Measurements from ENCODE around the gene GCN1.
"Not testable (repeated sequence)": the region's sequence is repeated elsewhere in the genome, so short reads cannot be mapped to it uniquely, and the experiment has no call there.

Gene GCN1

GRCh38 chr12:120236809-120237208 lies 42.3 kb upstream of the GCN1 start:
- not testable (repeated sequence) for H3K9ac ChIP-seq (ENCODE audit: low read length); H3K27me3 ChIP-seq (ENCODE audit: control insufficient read depth, insufficient read depth, low read length); H3K27ac ChIP-seq (ENCODE audit: low read depth, low read length); H3K36me3 ChIP-seq (ENCODE audit: control insufficient read depth, insufficient read depth, low read length); H3K9me3 ChIP-seq (ENCODE audit: control insufficient read depth, insufficient read depth, low read depth, low read length); H3K4me3 ChIP-seq (ENCODE audit: low read depth, low read length)
- peaks cover 80% of the 10 kb centered on the region for H3K4me1 ChIP-seq (ENCODE audit: control insufficient read depth, insufficient read depth, low read length)

GRCh38 chr12:120235369-120236323 lies 41.1 kb upstream of the GCN1 start:
- Histone ChIP-seq H3K4me3 (ENCODE audit: low read depth, low read length) (no peak overlapping the region), H3K9ac (ENCODE audit: low read length) (peak overlapping the region; percentile 22), H3K27me3 (ENCODE audit: control insufficient read depth, insufficient read depth, low read length) (no peaks in the 10 kb centered on the region), H3K36me3 (ENCODE audit: control insufficient read depth, insufficient read depth, low read length) (no peaks in the 10 kb centered on the region), H3K9me3 (ENCODE audit: control insufficient read depth, insufficient read depth, low read depth, low read length) (no peaks in the 10 kb centered on the region), H3K27ac (ENCODE audit: low read depth, low read length) (no peak overlapping the region), H3K4me1 (ENCODE audit: control insufficient read depth, insufficient read depth, low read length) (peaks cover 80% of the 10 kb centered on the region)

- no peak overlapping the region for H3K4me3 ChIP-seq (ENCODE audit: low read depth, low read length)
- H3K4me1 ChIP-seq (ENCODE audit: control insufficient read depth, insufficient read depth, low read length), result peaks cover 77% of the 10 kb centered on the region
- peak overlapping the region; percentile 22 for H3K9ac ChIP-seq (ENCODE audit: low read length)
- H3K36me3 ChIP-seq (ENCODE audit: control insufficient read depth, insufficient read depth, low read length), result no peaks in the 10 kb centered on the region
- H3K9me3 ChIP-seq (ENCODE audit: control insufficient read depth, insufficient read depth, low read depth, low read length), result no peaks in the 10 kb centered on the region
- peak overlapping the region; percentile 98; the same call in 1 of the 2 replicates for H3K27ac ChIP-seq (ENCODE audit: low read depth, low read length)
- H3K27me3 ChIP-seq (ENCODE audit: control insufficient read depth, insufficient read depth, low read length), result no peaks in the 10 kb centered on the region
Measured at GRCh38 chr12:120234643-120235368, 40.3 kb upstream of the GCN1 start.

- H3K27me3 ChIP-seq (ENCODE audit: control insufficient read depth, insufficient read depth, low read length), result no peaks in the 10 kb centered on the region
- peak overlapping the region; percentile 98 for H3K27ac ChIP-seq (ENCODE audit: low read depth, low read length)
- H3K9ac ChIP-seq (ENCODE audit: low read length), result peak overlapping the region; percentile 97
- no peaks in the 10 kb centered on the region for H3K9me3 ChIP-seq (ENCODE audit: control insufficient read depth, insufficient read depth, low read depth, low read length)
- H3K4me1 ChIP-seq (ENCODE audit: control insufficient read depth, insufficient read depth, low read length), result peaks cover 88% of the 10 kb centered on the region
- peaks cover 5% of the 10 kb centered on the region for H3K36me3 ChIP-seq (ENCODE audit: control insufficient read depth, insufficient read depth, low read length)
- H3K4me3 ChIP-seq (ENCODE audit: low read depth, low read length), result peak overlapping the region; percentile 45
Measured at GRCh38 chr12:120231316-120232011, 36.9 kb upstream of the GCN1 start.

DNA sequence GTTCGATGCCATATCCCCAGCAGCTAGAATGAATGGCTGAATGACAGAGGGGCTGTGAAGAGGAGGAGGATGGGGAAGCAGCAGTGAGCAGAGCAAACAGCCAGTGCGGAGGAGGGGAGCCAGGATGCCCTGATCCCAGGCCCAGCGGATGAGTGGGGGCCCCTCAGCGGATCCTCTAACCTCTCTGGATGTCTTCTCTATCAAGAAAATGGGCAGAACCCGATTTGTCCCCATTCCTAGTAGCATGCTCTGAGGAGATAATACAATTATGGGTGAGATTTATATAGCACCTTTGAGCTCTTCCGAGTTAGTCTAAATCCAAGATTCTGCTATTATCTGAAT lies 36.4 kb upstream of the GCN1 start:
- H3K36me3 ChIP-seq (ENCODE audit: control insufficient read depth, insufficient read depth, low read length), result peaks cover 10% of the 10 kb centered on the region
- H3K4me1 ChIP-seq (ENCODE audit: control insufficient read depth, insufficient read depth, low read length), result peaks cover 91% of the 10 kb centered on the region
- peak overlapping the region; percentile 97 for H3K9ac ChIP-seq (ENCODE audit: low read length)
- no peaks in the 10 kb centered on the region for H3K27me3 ChIP-seq (ENCODE audit: control insufficient read depth, insufficient read depth, low read length)
- H3K4me3 ChIP-seq (ENCODE audit: low read depth, low read length), result peak overlapping the region; percentile 45
- H3K27ac ChIP-seq (ENCODE audit: low read depth, low read length), result peak overlapping the region; percentile 98
- no peaks in the 10 kb centered on the region for H3K9me3 ChIP-seq (ENCODE audit: control insufficient read depth, insufficient read depth, low read depth, low read length)

- Histone ChIP-seq H3K36me3 (ENCODE audit: control insufficient read depth, insufficient read depth, low read length) (peaks cover 15% of the 10 kb centered on the region), H3K4me1 (ENCODE audit: control insufficient read depth, insufficient read depth, low read length) (peaks cover 91% of the 10 kb centered on the region), H3K9ac (ENCODE audit: low read length) (peak overlapping the region; percentile 97), H3K27ac (ENCODE audit: low read depth, low read length) (peak overlapping the region; percentile 98), H3K9me3 (ENCODE audit: control insufficient read depth, insufficient read depth, low read depth, low read length) (no peaks in the 10 kb centered on the region), H3K4me3 (ENCODE audit: low read depth, low read length) (peak overlapping the region; percentile 50), H3K27me3 (ENCODE audit: control insufficient read depth, insufficient read depth, low read length) (no peaks in the 10 kb centered on the region)
Measured at GRCh38 chr12:120230326-120230973, 35.9 kb upstream of the GCN1 start.

DNA sequence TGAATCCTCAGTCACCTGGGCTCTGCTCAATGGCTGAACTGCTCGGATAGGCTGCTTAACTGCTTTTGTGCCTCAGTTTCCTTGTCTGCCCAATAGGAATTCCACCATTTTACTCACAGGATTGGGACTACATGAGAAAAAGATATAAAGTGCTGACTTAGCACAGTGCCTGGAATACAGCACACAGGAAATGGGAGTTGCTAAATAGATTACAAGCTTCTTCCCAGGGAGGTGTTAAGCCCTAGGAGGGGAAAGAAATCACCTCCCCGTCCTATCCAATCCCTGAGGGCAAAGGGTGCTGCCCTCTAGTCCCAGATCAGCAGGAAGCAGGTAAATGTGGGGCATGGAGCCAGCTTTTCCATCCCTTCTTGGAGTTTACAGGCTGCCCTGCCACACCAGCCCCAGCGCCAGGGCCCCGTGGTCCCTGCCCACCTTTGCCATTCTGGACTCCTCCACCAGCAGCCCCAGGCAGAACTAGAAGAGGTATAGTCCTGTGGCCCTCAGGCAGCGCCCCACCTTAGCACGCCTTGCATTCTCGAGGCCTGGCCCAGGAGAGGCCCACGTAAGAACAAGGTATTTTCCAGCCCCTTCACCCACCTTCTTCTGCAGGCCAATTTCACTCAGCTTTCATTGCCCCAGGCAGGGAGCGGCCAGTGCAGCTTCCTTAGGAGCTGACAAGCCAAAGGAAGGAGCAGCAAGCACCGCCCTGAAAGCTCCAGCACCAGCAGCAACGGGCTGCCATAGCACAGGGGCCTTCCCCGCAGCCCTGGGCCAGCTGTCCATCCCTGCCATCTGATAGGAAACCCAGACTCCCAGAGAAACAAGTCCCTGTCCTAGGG lies 35.2 kb upstream of the GCN1 start:
- Histone ChIP-seq H3K27ac (ENCODE audit: low read depth, low read length) (peak overlapping the region; percentile 98), H3K4me3 (ENCODE audit: low read depth, low read length) (peak overlapping the region; percentile 50), H3K9me3 (ENCODE audit: control insufficient read depth, insufficient read depth, low read depth, low read length) (no peaks in the 10 kb centered on the region), H3K27me3 (ENCODE audit: control insufficient read depth, insufficient read depth, low read length) (no peaks in the 10 kb centered on the region), H3K4me1 (ENCODE audit: control insufficient read depth, insufficient read depth, low read length) (peaks cover 91% of the 10 kb centered on the region), H3K36me3 (ENCODE audit: control insufficient read depth, insufficient read depth, low read length) (peaks cover 20% of the 10 kb centered on the region), H3K9ac (ENCODE audit: low read length) (peak overlapping the region; percentile 93)

GRCh38 chr12:120229071-120229486 lies 34.6 kb upstream of the GCN1 start:
- H3K27me3 ChIP-seq (ENCODE audit: control insufficient read depth, insufficient read depth, low read length), result no peaks in the 10 kb centered on the region
- peak overlapping the region; percentile 50 for H3K4me3 ChIP-seq (ENCODE audit: low read depth, low read length)
- H3K27ac ChIP-seq (ENCODE audit: low read depth, low read length), result peak overlapping the region; percentile 98
- peaks cover 84% of the 10 kb centered on the region for H3K4me1 ChIP-seq (ENCODE audit: control insufficient read depth, insufficient read depth, low read length)
- H3K36me3 ChIP-seq (ENCODE audit: control insufficient read depth, insufficient read depth, low read length), result peaks cover 27% of the 10 kb centered on the region
- H3K9ac ChIP-seq (ENCODE audit: low read length), result peak overlapping the region; percentile 93
- H3K9me3 ChIP-seq (ENCODE audit: control insufficient read depth, insufficient read depth, low read depth, low read length), result no peaks in the 10 kb centered on the region

GRCh38 chr12:120228291-120229070 lies 34.0 kb upstream of the GCN1 start:
- peak overlapping the region; percentile 50 for H3K4me3 ChIP-seq (ENCODE audit: low read depth, low read length)

More at GRCh38 chr12:120228291-120229070, 34.0 kb upstream of the GCN1 start:
- H3K27me3 ChIP-seq (ENCODE audit: control insufficient read depth, insufficient read depth, low read length), result no peaks in the 10 kb centered on the region
- peaks cover 78% of the 10 kb centered on the region for H3K4me1 ChIP-seq (ENCODE audit: control insufficient read depth, insufficient read depth, low read length)
- H3K27ac ChIP-seq (ENCODE audit: low read depth, low read length), result peak overlapping the region; percentile 98
- H3K9ac ChIP-seq (ENCODE audit: low read length), result peak overlapping the region; percentile 93
- H3K9me3 ChIP-seq (ENCODE audit: control insufficient read depth, insufficient read depth, low read depth, low read length), result no peaks in the 10 kb centered on the region
- H3K36me3 ChIP-seq (ENCODE audit: control insufficient read depth, insufficient read depth, low read length), result peaks cover 33% of the 10 kb centered on the region
